Urinary bladder (tissue), 4 donors: Measurements from ENCODE around the gene FAM193A. TPM values are rescaled to one million over a fixed set of nuclear protein-coding genes. Genes with fewer than 3 reads are reported as not detected.
"Not testable (repeated sequence)": the region's sequence is repeated elsewhere in the genome, so short reads cannot be mapped to it uniquely, and the experiment has no call there.

Experiments
- DNase-seq: peaks from one replicate; pipeline ENCODE4 v3.0.0-alpha.2; 2015; ENCODE audit errors: extremely low spot score
- H3K27ac ChIP-seq: one replicate; pipeline ENCODE4 v1.5.1; 2013; ENCODE audit warnings: low read depth, mild to moderate bottlenecking, moderate library complexity
- H3K36me3 ChIP-seq: one replicate; pipeline ENCODE4 v1.6.1; 2013; ENCODE audit warnings: mild to moderate bottlenecking, moderate library complexity; ENCODE audit not compliant: insufficient read depth
- H3K4me1 ChIP-seq: one replicate; pipeline ENCODE4 v1.6.1; 2013; ENCODE audit warnings: mild to moderate bottlenecking, moderate library complexity; ENCODE audit not compliant: insufficient read depth
- H3K4me3 ChIP-seq: one replicate; pipeline ENCODE4 v1.5.1; 2013; ENCODE audit warnings: low read depth, low read length
- WGBS: extraction: QIAGEN DNeasy Blood & Tissue Kit; methylation state at CpG from one replicate; pipeline ENCODE4 v1.1.7; 2013; 5-methylcytosine and 5-hydroxymethylcytosine counted together
- polyA plus RNA-seq: library from polyadenylated mRNA; stranded (reverse); fragments of 200-250 nt; gene quantifications from one replicate; pipeline ENCODE4 v1.2.3, GENCODE V29; 2013
- total RNA-seq: library from RNA; depleted of rRNA; stranded (reverse); fragments of >200 nt; gene quantifications from one replicate; pipeline ENCODE4 v1.2.3, GENCODE V29; 2014
- donor health status: healthy with polysubstance abuse.
- donor health status: healthy.

Gene FAM193A
- total and polyA plus RNA-seq, 2 donors: 16.2 to 18.7 TPM

- 29% methylated on average over 3 of the region's 3 CpGs for WGBS
- Histone ChIP-seq H3K4me3 (no peak overlapping the region), H3K27ac (no peak overlapping the region), H3K4me1 (peaks cover 4% of the 10 kb centered on the region), H3K36me3 (no peaks in the 10 kb centered on the region)
- no peak for DNase-seq
Observed at GRCh38 chr4:2595436-2595835, 59.0 kb downstream of the FAM193A start.

GRCh38 chr4:2595952-2596552, 59.6 kb downstream of the FAM193A start:
- no peak for DNase-seq
- Histone ChIP-seq H3K4me1 (peaks cover 4% of the 10 kb centered on the region), H3K27ac (no peak overlapping the region), H3K36me3 (no peaks in the 10 kb centered on the region), H3K4me3 (no peak overlapping the region)
- WGBS: 84% methylated on average over 11 of the region's 11 CpGs

- 82% methylated on average over 8 of the region's 8 CpGs for WGBS
- Histone ChIP-seq H3K4me1 (peaks cover 4% of the 10 kb centered on the region), H3K4me3 (no peak overlapping the region), H3K36me3 (no peaks in the 10 kb centered on the region), H3K27ac (no peak overlapping the region)
- no peak for DNase-seq
Observed at GRCh38 chr4:2596611-2597010, 60.2 kb downstream of the FAM193A start.

GRCh38 chr4:2598511-2599303, 62.3 kb downstream of the FAM193A start:
- Histone ChIP-seq H3K4me3 (no peak overlapping the region), H3K27ac (no peak overlapping the region), H3K4me1 (peaks cover 4% of the 10 kb centered on the region), H3K36me3 (no peaks in the 10 kb centered on the region)
- 43% methylated on average over 12 of the region's 12 CpGs for WGBS
- DNase-seq: no peak

- DNase-seq: no peak
- Histone ChIP-seq H3K36me3 (no peaks in the 10 kb centered on the region), H3K27ac (no peak overlapping the region), H3K4me3 (no peak overlapping the region), H3K4me1 (peaks cover 4% of the 10 kb centered on the region)
- WGBS: 61% methylated on average over 6 of the region's 6 CpGs
Observed at GRCh38 chr4:2599304-2599654, 62.8 kb downstream of the FAM193A start.

- H3K27ac ChIP-seq: no peak overlapping the region
- DNase-seq: no peak
- WGBS: 96% methylated on average over 6 of the region's 6 CpGs
- peaks cover 4% of the 10 kb centered on the region for H3K4me1 ChIP-seq
- no peak overlapping the region for H3K4me3 ChIP-seq
- no peaks in the 10 kb centered on the region for H3K36me3 ChIP-seq
Observed at GRCh38 chr4:2600878-2601277, 64.4 kb downstream of the FAM193A start.

GRCh38 chr4:2604614-2605013, 68.2 kb downstream of the FAM193A start:
- Histone ChIP-seq H3K36me3 (no peaks in the 10 kb centered on the region), H3K4me1 (no peaks in the 10 kb centered on the region), H3K27ac (no peak overlapping the region), H3K4me3 (no peak overlapping the region)
- DNase-seq: no peak
- WGBS: 81% methylated on average over 4 of the region's 4 CpGs

- Histone ChIP-seq H3K4me1 (no peaks in the 10 kb centered on the region), H3K27ac (no peak overlapping the region), H3K4me3 (no peak overlapping the region), H3K36me3 (no peaks in the 10 kb centered on the region)
- no peak for DNase-seq
- 89% methylated on average over 9 of the region's 9 CpGs for WGBS
Observed at GRCh38 chr4:2606960-2607506, 70.6 kb downstream of the FAM193A start.

- H3K36me3 ChIP-seq: no peaks in the 10 kb centered on the region
- H3K27ac ChIP-seq: no peak overlapping the region
- no peak overlapping the region for H3K4me3 ChIP-seq
- H3K4me1 ChIP-seq: no peaks in the 10 kb centered on the region
- DNase-seq: no peak
- 90% methylated on average over 10 of the region's 10 CpGs for WGBS
Observed at GRCh38 chr4:2607822-2608221, 71.4 kb downstream of the FAM193A start.

- no peak for DNase-seq
- H3K27ac ChIP-seq: no peak overlapping the region
- H3K4me3 ChIP-seq: no peak overlapping the region
- H3K4me1 ChIP-seq: no peaks in the 10 kb centered on the region
- no peaks in the 10 kb centered on the region for H3K36me3 ChIP-seq
- WGBS: 92% methylated on average over 7 of the region's 7 CpGs
Observed at GRCh38 chr4:2608291-2608690, 71.8 kb downstream of the FAM193A start.

- no peak for DNase-seq
- Histone ChIP-seq H3K27ac (no peak overlapping the region), H3K4me3 (no peak overlapping the region), H3K36me3 (no peaks in the 10 kb centered on the region), H3K4me1 (no peaks in the 10 kb centered on the region)
- 96% methylated on average over 14 of the region's 14 CpGs for WGBS
Observed at GRCh38 chr4:2615821-2616220, 79.4 kb downstream of the FAM193A start.

GRCh38 chr4:2617955-2618354, 81.5 kb downstream of the FAM193A start:
- 73% methylated on average over 6 of the region's 6 CpGs for WGBS
- no peak overlapping the region for H3K27ac ChIP-seq
- H3K36me3 ChIP-seq: no peaks in the 10 kb centered on the region
- H3K4me3 ChIP-seq: no peak overlapping the region
- DNase-seq: no peak
- no peaks in the 10 kb centered on the region for H3K4me1 ChIP-seq

- H3K27ac ChIP-seq, H3K4me3 ChIP-seq, H3K36me3 ChIP-seq, DNase-seq, H3K4me1 ChIP-seq: not testable (repeated sequence)
- WGBS: 91% methylated on average over 9 of the region's 9 CpGs
Observed at GRCh38 chr4:2618729-2619128, 82.3 kb downstream of the FAM193A start.

- no peaks in the 10 kb centered on the region for H3K4me1 ChIP-seq
- WGBS: 95% methylated on average over 8 of the region's 8 CpGs
- no peak for DNase-seq
Observed at GRCh38 chr4:2619459-2619858, 83.0 kb downstream of the FAM193A start.

More at GRCh38 chr4:2619459-2619858, 83.0 kb downstream of the FAM193A start:
- H3K4me3 ChIP-seq: no peak overlapping the region
- no peaks in the 10 kb centered on the region for H3K36me3 ChIP-seq
- H3K27ac ChIP-seq: no peak overlapping the region
